ENCODE data around the gene DHDH. TPM values are rescaled to one million over a fixed set of nuclear protein-coding genes. Genes with fewer than 3 reads are reported as not detected.
A peak's percentile ranks its signal among the peaks of the same experiment; 100 is the strongest.

The DHDH gene
- total and polyA plus RNA-seq, 2 of the 13 experiments (the other 11 are each of a cell fraction or from before 2014, with no cell fraction given), result 0.13 to 0.91 TPM

DNA sequence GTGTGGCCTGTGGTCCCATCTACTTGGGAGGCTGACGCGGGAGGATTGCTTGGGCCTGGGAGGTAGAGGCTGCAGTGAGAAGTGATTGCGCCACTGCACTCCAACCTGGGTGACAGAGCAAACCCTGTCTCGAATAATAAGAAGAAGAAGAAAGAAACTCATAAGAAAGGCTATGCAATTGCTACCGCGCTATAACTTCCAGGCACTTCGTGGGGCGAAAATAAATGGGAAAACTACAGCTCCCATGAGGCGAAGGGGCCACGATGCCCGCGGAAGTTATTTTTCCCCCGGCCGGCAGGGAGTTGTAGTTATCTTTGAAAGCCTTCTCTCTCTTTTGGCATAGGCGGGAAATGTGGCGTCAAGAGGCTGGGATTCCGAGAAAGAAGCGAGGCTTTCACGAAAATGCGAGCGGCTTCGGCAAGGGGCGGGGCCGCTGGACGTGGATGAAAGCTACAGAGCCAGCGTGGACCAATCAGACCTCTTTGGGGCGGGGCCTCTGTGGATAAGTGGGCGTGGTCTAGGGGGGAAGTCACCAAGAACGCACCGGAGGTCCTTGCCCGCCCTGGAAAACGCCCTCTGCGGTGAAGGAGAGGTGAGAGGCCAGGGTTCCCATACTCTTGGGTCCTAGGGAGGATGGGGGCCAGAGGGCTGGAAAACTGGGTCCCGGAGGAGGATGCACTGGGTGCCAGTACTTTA is 33.6 kb upstream of the DHDH start, which contains the start of gene NUCB1 (continued):
- TF ChIP-seq KAT8 (CRISPR knock-in tag; IDR thresholded peaks at IDR 0.05), result peak; percentile 81
- TF ChIP-seq JARID2 (CRISPR knock-in tag; IDR thresholded peaks at IDR 0.05; ENCODE audit: insufficient replicate concordance), result no peak
- TF ChIP-seq TCF12 (IDR thresholded peaks at IDR 0.05), result no peak
- TF ChIP-seq TCF12 (CRISPR knock-in tag; IDR thresholded peaks at IDR 0.05), result no peak
- peak; percentile 95 for TF ChIP-seq NFYB (CRISPR knock-in tag; IDR thresholded peaks at IDR 0.05)
- peak; percentile 72; the same call in 1 of the 2 replicates for TF ChIP-seq ZSCAN9 (CRISPR knock-in tag; IDR thresholded peaks at IDR 0.05; ENCODE audit: borderline replicate concordance)
- TF ChIP-seq, protein P1, sequence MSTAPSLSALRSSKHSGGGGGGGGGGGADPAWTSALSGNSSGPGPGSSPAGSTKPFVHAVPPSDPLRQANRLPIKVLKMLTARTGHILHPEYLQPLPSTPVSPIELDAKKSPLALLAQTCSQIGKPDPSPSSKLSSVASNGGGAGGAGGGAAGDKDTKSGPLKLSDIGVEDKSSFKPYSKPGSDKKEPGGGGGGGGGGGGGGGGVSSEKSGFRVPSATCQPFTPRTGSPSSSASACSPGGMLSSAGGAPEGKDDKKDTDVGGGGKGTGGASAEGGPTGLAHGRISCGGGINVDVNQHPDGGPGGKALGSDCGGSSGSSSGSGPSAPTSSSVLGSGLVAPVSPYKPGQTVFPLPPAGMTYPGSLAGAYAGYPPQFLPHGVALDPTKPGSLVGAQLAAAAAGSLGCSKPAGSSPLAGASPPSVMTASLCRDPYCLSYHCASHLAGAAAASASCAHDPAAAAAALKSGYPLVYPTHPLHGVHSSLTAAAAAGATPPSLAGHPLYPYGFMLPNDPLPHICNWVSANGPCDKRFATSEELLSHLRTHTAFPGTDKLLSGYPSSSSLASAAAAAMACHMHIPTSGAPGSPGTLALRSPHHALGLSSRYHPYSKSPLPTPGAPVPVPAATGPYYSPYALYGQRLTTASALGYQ (CRISPR knock-in tag; IDR thresholded peaks at IDR 0.05), result peak; percentile 53; the same call in 1 of the 2 replicates
- TF ChIP-seq, protein P2, sequence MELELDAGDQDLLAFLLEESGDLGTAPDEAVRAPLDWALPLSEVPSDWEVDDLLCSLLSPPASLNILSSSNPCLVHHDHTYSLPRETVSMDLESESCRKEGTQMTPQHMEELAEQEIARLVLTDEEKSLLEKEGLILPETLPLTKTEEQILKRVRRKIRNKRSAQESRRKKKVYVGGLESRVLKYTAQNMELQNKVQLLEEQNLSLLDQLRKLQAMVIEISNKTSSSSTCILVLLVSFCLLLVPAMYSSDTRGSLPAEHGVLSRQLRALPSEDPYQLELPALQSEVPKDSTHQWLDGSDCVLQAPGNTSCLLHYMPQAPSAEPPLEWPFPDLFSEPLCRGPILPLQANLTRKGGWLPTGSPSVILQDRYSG (CRISPR knock-in tag; IDR thresholded peaks at IDR 0.05), result 0 out of 2 replicates have a peak, but pooled peaks have one; percentile 67
- peak; percentile 82 for TF ChIP-seq POLR2G (IDR thresholded peaks at IDR 0.05; ENCODE audit: low read depth, low read length)
- peak; percentile 94 for TF ChIP-seq SP4 (CRISPR knock-in tag; IDR thresholded peaks at IDR 0.05)
- TF ChIP-seq, protein P3, sequence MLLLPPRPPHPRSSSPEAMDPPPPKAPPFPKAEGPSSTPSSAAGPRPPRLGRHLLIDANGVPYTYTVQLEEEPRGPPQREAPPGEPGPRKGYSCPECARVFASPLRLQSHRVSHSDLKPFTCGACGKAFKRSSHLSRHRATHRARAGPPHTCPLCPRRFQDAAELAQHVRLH (CRISPR knock-in tag; IDR thresholded peaks at IDR 0.05; ENCODE audit: borderline replicate concordance, low read depth), result peak; percentile 34; the same call in 1 of the 2 replicates
- TF ChIP-seq CAMTA2 (CRISPR knock-in tag; IDR thresholded peaks at IDR 0.05; ENCODE audit: borderline replicate concordance), result no peak
- 0 out of 2 replicates have a peak, but pooled peaks have one; percentile 73 for TF ChIP-seq ZNF34 (CRISPR knock-in tag; IDR thresholded peaks at IDR 0.05; ENCODE audit: borderline replicate concordance)
- peak; percentile 19; the same call in 1 of the 2 replicates for TF ChIP-seq ZNF776 (CRISPR knock-in tag; IDR thresholded peaks at IDR 0.05)
- TF ChIP-seq ELF3 (CRISPR knock-in tag; IDR thresholded peaks at IDR 0.05), result peak; percentile 63
- no peak for TF ChIP-seq FOXA1 (IDR thresholded peaks at IDR 0.05)
- 0 out of 2 replicates have a peak, but pooled peaks have one; percentile 15 for TF ChIP-seq FOXA1 (CRISPR knock-in tag; IDR thresholded peaks at IDR 0.05)
- 0 out of 2 replicates have a peak, but pooled peaks have one; percentile 32 for TF ChIP-seq ZNF563 (CRISPR knock-in tag; IDR thresholded peaks at IDR 0.05)
- 0 out of 2 replicates have a peak, but pooled peaks have one; percentile 48 for TF ChIP-seq BRCA1 (CRISPR knock-in tag; IDR thresholded peaks at IDR 0.05)
- TF ChIP-seq ZNF317 (CRISPR knock-in tag; IDR thresholded peaks at IDR 0.05), result peak; percentile 26; the same call in 1 of the 2 replicates
- TF ChIP-seq KDM4B (CRISPR knock-in tag; IDR thresholded peaks at IDR 0.05), result no peak
- TF ChIP-seq ZKSCAN5 (CRISPR knock-in tag; IDR thresholded peaks at IDR 0.05), result no peak
- TF ChIP-seq KDM2A (CRISPR knock-in tag; IDR thresholded peaks at IDR 0.05; ENCODE audit: borderline replicate concordance, low read depth), result peak; percentile 45; the same call in 1 of the 2 replicates
- no peak for TF ChIP-seq ZNF816 (CRISPR knock-in tag; IDR thresholded peaks at IDR 0.05; ENCODE audit: borderline replicate concordance)
- TF ChIP-seq ZNF543 (CRISPR knock-in tag; IDR thresholded peaks at IDR 0.05), result 0 out of 2 replicates have a peak, but pooled peaks have one; percentile 53
- TF ChIP-seq CREM (IDR thresholded peaks at IDR 0.05), result peak; percentile 94
- no peak for TF ChIP-seq CREM (CRISPR knock-in tag; IDR thresholded peaks at IDR 0.05)
- TF ChIP-seq, protein P4, sequence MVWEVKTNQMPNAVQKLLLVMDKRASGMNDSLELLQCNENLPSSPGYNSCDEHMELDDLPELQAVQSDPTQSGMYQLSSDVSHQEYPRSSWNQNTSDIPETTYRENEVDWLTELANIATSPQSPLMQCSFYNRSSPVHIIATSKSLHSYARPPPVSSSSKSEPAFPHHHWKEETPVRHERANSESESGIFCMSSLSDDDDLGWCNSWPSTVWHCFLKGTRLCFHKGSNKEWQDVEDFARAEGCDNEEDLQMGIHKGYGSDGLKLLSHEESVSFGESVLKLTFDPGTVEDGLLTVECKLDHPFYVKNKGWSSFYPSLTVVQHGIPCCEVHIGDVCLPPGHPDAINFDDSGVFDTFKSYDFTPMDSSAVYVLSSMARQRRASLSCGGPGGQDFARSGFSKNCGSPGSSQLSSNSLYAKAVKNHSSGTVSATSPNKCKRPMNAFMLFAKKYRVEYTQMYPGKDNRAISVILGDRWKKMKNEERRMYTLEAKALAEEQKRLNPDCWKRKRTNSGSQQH (CRISPR knock-in tag; IDR thresholded peaks at IDR 0.05; ENCODE audit: low read depth), result no peak
